ENCODE data around the gene ZNF581.
A peak's percentile ranks its signal among the peaks of the same experiment; 100 is the strongest.

The ZNF581 gene

DNA sequence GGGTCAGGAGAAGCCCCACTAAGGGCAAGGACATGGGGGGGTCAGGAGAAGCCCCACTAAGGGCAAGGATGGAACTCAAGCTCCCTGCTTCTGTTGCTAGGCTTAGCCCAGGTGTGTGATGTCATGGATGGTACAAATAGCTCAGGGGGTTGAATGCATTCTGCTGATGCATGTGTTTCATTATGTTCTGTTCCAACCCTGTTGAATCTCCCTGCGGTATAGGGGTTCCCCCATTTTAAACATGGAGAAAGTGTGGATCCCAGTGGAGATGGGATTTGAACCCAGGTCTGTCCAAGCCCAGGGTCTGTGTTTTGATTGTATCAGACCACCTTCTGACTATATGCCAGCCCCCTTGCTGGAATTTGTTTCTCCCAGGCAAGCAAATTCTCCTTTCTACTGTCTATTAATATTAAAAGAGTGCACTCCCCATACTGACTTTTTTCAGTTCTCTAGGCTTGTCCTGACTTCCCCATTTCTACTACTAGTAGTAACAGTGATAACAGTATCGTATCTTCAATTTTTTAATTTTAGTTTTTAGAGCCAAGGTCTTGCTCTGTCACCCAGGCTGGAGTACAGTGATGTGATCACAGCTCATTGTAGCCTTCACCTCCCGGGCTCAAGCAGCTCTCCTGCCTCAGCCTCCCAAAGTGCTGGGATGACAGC is 31.3 kb upstream of the ZNF581 start:
- DNase-seq = no peak

DNA sequence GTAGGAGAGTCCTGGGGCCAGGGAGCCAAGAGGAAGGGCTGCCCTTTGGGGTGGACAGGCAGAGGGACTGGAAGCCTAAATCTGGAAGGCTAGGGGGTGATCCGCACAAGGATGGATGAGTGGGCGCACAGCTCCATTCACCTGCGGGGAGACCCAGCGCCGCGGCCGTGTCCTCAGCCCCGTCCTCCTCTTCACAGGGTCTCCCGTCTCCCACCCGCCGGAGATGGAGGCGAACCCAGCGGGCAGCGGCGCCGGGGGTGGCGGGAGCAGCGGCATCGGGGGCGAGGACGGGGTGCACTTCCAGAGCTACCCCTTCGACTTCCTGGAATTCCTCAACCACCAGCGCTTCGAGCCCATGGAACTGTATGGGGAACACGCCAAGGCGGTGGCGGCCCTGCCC is 30.1 kb upstream of the ZNF581 start:
- no peak for DNase-seq

DNA sequence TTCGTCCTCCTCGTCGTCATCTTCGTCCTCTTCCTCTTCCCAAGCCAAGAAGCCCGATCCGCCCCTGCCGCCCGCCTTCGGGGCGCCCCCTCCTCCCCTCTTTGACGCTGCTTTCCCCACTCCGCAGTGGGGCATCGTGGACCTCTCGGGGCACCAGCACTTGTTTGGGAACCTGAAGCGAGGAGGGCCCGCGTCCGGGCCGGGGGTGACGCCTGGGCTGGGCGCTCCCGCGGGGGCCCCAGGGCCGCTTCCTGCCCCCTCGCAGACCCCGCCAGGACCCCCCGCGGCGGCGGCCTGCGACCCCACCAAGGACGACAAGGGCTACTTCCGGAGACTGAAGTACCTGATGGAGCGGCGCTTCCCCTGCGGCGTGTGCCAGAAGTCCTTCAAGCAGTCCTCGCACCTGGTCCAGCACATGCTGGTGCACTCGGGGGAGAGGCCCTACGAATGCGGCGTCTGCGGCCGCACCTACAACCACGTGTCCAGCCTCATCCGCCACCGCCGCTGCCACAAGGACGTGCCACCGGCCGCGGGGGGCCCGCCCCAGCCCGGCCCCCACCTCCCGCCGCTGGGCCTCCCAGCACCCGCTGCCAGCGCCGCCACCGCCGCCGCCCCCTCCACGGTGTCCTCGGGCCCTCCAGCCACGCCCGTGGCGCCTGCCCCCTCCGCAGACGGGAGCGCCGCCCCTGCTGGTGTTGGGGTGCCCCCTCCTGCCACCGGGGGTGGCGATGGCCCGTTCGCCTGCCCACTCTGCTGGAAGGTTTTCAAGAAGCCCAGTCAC is 29.3 kb upstream of the ZNF581 start:
- no peak for DNase-seq

DNA sequence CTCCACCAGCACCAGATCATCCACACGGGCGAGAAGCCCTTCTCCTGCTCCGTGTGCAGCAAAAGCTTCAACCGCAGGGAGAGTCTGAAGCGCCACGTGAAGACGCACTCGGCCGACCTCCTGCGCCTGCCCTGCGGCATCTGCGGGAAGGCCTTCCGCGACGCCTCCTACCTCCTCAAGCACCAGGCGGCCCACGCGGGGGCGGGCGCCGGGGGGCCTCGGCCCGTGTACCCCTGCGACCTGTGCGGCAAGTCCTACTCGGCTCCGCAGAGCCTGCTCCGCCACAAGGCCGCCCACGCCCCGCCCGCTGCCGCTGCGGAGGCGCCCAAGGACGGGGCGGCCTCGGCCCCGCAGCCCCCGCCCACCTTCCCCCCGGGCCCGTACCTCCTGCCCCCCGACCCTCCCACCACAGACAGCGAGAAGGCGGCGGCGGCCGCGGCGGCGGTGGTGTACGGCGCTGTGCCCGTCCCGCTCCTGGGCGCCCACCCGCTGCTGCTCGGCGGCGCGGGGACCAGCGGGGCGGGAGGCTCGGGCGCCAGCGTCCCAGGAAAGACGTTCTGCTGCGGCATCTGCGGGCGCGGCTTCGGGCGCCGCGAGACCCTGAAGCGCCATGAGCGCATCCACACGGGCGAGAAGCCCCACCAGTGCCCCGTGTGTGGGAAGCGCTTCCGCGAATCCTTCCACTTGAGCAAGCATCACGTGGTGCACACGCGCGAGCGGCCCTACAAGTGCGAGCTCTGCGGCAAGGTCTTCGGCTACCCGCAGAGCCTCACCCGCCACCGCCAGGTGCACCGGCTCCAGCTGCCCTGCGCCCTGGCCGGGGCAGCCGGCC is 28.5 kb upstream of the ZNF581 start:
- no peak for DNase-seq

- DNase-seq = no peak
These were observed 27.7 kb upstream of the ZNF581 start for GRCh38 chr19:55615543-55616394.

GRCh38 chr19:55616395-55616875 is 27.0 kb upstream of the ZNF581 start:
- DNase-seq = no peak

- no peak for DNase-seq
These were observed 26.0 kb upstream of the ZNF581 start for GRCh38 chr19:55617426-55617825.

DNA sequence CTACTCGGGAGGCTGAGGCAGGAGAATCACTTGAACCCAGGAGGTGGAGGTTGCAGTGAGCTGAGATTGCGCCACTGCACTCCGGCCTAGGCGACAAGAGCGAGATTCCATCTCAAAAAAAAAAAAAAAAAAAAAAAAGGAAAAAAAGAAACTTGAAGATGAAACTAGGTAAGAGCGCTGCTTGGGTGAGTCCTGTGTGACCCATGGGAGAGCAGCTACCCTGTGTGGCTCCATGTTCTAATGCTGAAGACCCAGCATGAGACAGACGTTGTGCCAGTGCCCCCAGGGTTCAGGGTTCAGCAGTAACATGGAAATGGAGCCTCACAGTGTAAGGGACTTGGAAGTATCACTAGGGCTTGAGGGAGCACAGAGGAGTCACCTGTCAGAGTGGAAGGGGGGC is 25.0 kb upstream of the ZNF581 start:
- DNase-seq = no peak

DNA sequence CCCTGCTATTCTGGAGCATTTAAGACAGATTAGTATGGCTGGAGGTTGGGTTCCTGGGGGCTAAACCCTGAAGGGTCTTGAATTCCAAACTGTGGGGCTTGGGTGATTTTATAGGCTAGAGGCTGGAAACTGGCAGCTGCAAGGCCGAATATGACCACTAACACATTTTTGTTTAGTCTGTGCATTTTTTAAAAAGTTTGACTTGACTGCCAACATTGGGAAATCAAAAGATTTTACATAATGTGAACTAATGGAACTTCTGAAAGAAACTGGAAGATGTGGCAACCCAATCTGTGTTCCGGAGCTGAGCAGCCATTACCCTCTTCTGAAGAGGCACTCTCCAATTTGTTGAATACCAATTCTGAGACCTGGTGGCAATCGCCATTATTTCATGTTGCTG is 24.2 kb upstream of the ZNF581 start:
- DNase-seq = no peak

GRCh38 chr19:55620410-55621204 is 22.8 kb upstream of the ZNF581 start:
- peak; percentile 34 for DNase-seq

- no peak for DNase-seq
These were observed 22.2 kb upstream of the ZNF581 start for GRCh38 chr19:55621205-55621672.

DNA sequence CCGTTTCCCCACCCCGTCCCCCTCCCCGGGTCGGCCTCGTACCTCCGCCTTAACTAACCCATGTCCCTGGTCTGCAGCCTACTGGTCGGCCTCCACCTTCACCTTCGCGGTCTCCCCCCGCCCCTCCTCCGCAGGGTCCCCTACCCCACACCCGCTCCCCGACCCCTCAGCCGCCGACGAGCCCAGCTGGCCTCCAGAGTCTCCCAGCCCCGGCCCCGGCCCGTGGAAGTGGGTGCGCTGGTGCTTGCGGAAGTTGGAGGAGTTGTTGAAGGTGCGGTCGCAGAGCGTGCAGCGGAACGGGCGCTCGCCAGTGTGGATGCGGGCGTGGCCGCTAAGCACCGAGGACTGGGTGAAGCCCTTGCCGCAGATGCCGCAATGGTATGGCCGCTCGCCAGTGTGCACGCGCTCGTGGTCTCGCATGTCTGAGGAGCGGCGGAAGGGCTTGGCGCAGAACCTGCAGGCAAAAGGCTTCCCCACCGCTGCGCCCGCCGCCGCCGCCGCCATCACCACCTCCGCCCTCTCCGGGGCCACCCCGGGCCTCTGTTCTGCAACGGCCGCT is 21.7 kb upstream of the ZNF581 start:
- DNase-seq = no peak

DNA sequence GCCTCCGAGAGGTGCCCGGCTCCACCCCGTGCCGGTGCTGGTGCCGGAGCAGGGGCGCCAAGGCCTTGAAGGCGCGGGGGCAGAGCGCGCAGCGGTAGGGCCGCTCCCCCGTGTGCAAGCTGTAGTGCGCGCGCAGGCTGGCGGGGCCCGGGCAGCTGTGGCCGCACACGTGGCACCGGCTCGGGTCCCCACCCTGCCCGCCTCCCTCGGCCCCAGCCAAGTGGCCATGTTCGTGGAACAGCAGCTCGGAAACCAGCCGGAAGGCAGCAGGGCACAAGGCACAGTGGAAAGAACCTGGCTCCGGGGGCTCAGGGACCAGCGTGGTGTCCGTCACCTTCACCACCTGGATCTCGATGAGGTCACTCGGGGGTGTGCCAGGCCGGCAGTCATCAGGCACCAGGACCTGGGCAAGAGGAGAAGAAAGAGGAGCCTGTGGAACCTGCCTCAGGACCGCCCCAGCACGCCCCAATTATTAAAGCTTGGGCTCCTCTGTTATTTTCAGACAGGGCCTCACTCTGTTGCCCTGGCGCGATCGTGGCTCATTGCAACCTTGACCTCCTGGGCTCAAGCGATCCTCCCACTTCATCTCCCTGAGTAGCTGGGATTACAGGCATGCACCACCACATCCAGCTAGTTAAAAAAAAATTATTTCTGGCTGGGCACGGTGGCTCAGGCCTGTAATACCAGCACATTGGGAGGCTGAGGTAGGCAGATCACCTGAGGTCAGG is 21.0 kb upstream of the ZNF581 start:
- DNase-seq = no peak

- DNase-seq = no peak
These were observed 20.3 kb upstream of the ZNF581 start for GRCh38 chr19:55623130-55623529.

DNA sequence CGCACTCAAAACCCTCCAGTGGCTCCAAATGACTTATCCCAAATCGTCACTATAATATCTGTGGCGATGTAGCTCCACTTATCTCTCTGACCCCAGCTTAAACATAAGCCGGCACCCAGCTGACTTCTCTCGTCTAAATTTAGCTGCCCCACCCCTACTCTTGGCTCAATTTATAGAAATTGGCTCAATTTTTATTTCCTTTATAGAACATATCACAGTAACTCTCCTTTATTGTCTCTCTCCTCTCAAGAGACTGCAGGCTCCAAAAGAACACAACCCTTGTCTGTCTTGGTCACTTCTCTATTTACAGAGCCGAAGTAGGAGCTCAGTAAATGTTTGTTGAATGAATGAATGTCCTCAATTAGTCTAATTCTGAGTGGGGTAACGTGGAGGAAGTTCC is 19.9 kb upstream of the ZNF581 start:
- DNase-seq = no peak

GRCh38 chr19:55624109-55625003 is 19.1 kb upstream of the ZNF581 start, which contains the start of gene ZNF784:
Gene ZNF784, minus strand, starts transcription at chr19:55624566. Its CDS starts 5 bp downstream, at chr19:55624561.
- DNase-seq = peak; percentile 91

- no peak for DNase-seq
These were observed 18.5 kb upstream of the ZNF581 start for GRCh38 chr19:55625004-55625326.

- peak; percentile 84 for DNase-seq
These were observed 17.1 kb upstream of the ZNF581 start for GRCh38 chr19:55626350-55626749.

GRCh38 chr19:55632463-55632834 is 11.0 kb upstream of the ZNF581 start:
- DNase-seq = peak; percentile 93

GRCh38 chr19:55633861-55634260 is 9.6 kb upstream of the ZNF581 start:
- no peak for DNase-seq
